HG03378 (cell line): Measurements from ENCODE around the gene LTO1.
A peak's percentile ranks its signal among the peaks of the same experiment; 100 is the strongest.

Experiments used
- ATAC-seq: cut with Tn5 transposase; IDR thresholded peaks from one replicate; pipeline ENCODE4 v1.9.1; 2021; ENCODE audit warnings: mild to moderate bottlenecking, moderate library complexity; ENCODE audit not compliant: unreplicated experiment

LTO1 gene

DNA sequence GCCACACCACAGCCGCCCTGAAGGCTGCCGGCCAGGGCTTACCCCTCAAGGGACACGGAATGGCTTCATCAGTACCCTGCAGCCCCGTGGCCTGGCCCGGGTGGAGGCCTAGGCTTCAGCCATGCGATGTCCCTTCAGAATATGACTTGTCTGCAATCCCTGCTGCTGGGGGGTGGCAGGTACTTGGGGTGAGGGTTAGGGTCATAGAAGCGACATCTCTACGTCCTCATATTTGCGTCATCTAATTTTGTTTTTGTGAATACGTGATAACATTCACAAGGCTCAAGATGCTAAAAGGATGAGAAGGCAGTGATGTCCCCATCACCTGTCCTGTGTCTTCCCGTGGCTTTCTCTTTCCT is 27.8 kb downstream of the LTO1 start:
- no peak for ATAC-seq

DNA sequence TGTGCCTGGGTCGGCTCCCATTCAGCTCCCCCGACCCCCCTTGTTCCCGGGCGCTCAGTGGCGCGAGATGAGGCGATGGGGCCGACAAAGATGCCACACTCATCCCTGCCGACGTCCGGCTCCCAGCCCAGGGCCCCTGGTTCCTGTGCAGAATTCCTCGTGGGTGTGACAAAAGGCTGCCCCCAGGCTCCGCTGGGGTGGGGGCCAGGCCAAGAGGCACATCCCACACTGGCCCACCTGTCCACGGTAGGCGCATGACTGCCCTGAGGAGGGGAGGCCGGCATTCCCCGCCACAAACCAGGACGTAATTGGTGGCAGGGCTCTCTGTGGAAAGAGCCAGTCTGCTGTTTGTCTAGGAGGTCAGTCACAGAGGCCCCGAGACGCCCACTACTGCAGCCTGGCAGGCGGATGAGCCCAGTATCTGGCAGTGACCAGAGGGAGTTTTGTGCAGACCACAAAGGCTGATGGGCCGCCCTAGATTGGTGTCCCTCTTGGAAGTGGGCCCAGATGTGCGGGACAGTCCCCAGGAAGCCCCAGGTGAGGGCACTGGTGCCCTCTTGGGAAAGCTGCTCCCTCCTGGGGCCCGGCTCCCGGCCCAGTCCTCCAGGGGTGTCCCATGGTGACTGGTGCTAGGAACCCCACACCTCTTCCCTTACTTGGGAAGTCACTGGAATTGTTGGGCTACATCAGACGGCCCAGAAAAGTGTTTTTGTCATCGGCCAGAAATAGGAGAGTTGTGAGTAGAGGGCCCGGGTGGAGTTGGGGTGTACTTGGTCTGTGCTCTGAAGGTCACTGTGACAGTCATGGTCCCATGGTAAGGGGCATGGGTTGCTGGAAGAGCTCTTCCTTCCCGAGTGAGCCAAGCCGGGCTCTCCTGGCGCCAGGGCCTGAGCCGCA is 28.4 kb downstream of the LTO1 start:
- no peak for ATAC-seq

DNA sequence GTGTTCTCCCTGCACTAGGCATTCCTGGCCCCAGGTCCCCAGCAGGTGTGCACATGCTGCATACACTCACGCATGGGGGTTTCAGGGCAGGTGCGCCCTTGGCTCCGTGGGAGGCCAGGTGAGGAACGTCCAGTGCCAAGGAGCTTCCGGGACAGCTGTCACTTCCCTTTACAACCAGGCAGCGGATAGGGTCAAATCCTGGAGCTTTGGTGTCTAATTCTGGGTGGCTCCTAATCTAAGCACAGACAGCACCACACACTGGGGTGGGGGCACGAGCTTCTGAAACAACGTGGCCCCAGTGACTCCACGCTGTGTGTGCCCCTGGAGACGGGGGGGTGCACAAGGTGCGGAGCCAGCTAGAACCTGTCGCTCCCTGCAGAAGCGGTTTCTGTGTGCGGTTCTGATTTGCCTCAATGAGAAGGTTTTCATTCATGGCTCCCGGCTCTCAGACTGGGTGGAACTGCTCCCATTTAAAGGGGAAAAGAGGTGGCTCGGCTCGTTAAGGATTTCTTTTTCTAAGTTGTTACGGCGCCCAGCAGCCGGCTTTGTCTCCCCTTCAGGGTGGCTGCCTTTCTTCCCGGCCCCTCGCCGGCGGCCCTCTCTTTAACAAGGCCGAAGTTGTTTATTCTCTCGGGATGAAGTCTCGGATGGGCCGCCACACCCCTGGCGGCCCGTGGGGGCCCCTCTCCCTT is 29.2 kb downstream of the LTO1 start:
- no peak for ATAC-seq

DNA sequence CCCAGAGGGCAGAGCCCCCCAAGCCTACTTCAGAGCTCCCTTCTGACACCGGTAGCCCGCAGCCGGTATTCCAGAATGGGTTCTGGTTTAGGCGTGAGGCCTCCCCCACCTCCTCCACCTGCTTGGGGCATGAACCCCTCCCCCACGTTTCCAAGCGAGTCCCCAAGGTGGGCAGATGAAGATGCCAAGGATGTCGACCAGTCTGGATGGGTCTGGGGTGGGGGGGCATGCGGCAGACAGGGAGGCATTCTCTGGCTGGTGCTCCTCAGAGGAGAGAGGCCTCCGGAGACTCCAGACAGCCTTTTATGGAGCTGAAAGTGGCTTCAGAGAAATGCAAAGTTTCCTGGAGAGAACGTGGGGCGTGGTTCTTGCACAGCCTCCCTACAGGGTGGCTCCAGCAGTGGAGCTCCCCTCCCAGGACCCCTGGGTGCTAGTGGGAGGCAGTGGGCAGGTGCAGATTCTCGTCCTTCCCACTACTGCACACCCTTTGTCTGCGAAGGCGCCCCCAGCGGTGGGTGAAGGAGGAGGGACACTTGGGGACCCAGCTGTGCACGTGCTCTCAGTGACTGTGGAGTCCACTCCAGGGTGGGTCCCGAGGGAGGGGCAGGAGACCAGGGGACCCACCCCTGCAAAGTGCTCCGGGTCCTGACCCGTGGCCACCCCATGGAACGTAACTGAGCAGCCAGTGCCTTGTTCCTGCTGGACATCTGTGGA is 30.0 kb downstream of the LTO1 start:
- no peak for ATAC-seq

DNA sequence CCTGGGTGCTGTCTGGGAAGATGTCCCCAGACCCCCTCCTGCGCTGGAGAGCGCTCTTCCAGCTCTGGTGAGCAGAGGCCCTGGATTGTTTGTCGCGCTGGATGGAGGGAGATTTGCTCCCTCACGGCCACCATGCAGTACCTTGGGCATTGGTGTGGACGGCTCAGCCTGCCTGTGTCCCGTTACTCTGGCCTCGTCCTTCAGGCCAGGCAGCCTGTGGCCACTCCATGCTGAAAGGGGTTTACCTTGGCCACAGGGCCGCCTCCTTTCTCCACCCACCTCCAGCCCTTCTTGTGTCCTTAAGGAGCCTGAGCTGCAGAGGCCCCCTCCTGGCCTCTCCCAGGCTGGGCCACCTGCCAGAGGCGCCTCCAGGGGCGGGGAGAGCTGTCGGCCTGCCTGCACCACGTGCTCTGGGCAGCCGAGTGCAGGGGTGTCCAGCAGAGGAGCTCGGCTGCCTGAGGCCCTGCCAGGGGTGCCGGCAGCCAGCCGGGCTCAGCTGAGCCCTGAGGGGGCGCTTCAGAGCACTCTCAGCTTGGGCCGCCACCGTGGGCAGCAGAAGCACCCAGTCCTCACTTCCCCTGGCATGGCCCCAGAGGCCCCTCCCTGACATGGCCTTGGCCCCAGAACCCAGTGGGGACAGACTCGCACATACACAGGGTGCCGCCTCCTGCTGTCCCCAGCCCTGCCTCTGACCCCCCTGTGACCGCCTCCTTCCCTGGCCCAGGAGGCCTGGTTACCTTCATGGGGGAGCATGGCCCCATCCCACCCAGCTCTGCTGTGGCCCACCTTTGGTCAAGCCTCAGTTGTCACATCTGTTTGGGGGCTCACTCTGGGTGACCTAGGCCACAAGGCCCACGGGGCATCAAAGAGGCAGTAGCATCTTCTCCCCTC is 30.8 kb downstream of the LTO1 start:
- no peak for ATAC-seq

DNA sequence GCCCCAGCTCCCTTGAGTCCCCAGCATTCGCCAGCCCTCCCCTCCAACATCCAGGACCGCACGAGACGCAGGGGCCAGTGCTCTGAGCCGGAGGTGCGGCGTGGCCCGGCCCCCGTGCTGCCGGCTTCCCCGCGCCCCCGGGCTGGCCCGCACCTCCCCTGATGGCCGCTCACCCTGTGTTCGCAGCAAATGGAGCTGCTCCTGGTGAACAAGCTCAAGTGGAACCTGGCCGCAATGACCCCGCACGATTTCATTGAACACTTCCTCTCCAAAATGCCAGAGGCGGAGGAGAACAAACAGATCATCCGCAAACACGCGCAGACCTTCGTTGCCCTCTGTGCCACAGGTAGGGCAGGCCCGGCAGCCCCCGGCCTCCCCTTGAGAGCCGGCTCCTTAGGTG is 31.5 kb downstream of the LTO1 start:
- no peak for ATAC-seq

DNA sequence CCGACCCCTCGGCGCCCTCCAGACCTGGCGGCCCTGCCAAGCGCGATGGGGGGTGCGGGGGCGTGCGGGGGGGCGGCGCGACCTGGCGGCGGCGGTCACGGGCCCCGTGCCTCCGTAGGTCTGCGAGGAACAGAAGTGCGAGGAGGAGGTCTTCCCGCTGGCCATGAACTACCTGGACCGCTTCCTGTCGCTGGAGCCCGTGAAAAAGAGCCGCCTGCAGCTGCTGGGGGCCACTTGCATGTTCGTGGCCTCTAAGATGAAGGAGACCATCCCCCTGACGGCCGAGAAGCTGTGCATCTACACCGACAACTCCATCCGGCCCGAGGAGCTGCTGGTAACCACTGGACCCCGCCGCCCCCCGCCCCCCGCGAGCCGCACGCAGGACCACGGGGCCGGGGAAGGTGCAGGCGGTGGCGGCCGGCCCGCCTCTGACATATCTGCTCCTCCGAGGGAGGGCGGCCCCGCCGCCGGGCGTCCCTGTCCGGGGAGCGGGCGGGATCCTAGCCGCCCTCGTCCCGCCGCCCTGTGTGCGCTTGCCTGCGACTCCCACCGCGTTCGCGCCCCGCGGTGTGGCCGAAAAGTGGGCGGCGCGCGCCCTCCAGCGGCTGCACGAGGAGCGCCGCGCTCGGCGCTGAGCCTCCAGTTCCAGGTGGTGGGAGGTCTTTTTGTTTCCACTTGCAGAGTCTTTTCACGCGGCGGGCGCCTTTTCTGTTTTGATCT is 32.1 kb downstream of the LTO1 start:
- peak; percentile 46 for ATAC-seq

DNA sequence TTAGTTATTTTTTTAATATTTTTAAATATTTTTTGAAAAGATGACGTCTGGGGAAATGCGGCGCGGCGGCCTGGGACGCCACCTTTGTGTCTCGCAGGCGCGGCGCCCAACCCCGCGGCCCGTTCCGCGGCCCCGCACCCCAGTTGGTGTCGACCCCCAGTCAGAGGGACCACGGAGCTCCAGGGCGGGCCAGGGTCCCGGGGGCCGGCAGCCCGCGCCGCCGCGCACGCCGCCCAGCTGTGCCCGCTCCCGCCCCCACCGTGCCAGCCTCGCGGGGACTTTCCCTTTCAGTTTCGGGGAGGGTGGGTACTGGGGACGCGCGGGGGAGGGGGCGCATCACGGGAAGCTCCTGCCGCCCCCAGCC is 32.6 kb downstream of the LTO1 start:
- ATAC-seq, result no peak

DNA sequence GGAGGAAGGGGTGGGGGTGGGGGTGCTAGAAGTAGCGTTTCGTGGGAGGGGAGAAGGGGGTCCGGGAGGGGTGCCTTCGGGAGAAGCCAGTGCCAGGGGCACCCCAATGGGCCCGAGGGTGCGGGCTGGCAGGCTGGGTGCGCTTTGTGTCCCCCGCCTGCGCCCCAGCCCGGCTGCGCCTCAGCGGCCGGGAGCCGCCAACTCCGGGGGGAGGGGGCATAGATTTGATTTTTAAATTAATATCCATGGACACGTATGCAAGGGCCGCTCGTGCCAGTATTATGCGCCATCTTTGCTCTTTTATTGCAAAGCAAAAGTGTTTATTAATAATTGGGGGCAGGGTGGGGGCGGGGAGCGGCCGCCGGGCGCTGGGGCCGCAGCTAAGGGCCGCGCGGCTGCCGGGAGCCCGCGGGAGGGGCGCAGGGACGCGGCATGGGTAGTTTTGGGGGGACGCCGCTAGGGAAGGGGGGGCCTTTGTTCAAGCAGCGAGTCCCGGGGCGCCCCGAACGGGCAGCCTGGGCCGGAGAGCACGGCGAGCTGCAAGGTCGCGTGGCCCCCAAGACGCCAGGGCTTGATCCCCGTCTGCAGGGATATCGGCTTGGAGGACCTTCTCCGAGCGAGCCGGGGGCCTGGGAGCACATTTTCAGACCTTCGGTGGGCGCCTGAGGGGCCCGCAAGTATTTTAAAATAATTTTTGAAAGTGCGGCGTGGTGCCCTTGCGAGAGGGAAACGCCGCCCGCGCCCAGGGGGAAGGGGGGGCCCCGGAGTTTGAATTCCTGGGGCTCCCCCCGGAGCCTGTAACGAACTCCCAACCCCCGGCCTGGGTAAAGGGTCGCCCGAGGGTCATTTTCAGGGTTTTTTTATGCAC is 33.2 kb downstream of the LTO1 start:
- no peak for ATAC-seq

DNA sequence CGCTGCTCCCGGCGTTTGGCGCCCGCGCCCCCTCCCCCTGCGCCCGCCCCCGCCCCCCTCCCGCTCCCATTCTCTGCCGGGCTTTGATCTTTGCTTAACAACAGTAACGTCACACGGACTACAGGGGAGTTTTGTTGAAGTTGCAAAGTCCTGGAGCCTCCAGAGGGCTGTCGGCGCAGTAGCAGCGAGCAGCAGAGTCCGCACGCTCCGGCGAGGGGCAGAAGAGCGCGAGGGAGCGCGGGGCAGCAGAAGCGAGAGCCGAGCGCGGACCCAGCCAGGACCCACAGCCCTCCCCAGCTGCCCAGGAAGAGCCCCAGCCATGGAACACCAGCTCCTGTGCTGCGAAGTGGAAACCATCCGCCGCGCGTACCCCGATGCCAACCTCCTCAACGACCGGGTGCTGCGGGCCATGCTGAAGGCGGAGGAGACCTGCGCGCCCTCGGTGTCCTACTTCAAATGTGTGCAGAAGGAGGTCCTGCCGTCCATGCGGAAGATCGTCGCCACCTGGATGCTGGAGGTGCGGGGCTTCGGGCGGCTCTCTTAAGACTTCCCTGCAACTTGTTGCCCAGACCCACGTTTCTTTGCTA is 34.1 kb downstream of the LTO1 start, which contains the start of gene CCND1:
CCND1 (plus strand) TSS at position 162 of the 587 bp plus-strand sequence; CDS start at position 320, 158 bp downstream.
- no peak for ATAC-seq

DNA sequence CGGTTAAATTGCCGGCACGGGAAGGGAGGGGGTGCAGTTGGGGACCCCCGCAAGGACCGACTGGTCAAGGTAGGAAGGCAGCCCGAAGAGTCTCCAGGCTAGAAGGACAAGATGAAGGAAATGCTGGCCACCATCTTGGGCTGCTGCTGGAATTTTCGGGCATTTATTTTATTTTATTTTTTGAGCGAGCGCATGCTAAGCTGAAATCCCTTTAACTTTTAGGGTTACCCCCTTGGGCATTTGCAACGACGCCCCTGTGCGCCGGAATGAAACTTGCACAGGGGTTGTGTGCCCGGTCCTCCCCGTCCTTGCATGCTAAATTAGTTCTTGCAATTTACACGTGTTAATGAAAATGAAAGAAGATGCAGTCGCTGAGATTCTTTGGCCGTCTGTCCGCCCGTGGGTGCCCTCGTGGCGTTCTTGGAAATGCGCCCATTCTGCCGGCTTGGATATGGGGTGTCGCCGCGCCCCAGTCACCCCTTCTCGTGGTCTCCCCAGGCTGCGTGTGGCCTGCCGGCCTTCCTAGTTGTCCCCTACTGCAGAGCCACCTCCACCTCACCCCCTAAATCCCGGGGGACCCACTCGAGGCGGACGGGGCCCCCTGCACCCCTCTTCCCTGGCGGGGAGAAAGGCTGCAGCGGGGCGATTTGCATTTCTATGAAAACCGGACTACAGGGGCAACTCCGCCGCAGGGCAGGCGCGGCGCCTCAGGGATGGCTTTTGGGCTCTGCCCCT is 34.7 kb downstream of the LTO1 start:
- ATAC-seq, result no peak

DNA sequence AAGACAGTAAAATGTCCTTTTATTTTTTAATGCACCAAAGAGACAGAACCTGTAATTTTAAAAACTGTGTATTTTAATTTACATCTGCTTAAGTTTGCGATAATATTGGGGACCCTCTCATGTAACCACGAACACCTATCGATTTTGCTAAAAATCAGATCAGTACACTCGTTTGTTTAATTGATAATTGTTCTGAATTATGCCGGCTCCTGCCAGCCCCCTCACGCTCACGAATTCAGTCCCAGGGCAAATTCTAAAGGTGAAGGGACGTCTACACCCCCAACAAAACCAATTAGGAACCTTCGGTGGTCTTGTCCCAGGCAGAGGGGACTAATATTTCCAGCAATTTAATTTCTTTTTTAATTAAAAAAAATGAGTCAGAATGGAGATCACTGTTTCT is 35.3 kb downstream of the LTO1 start:
- no peak for ATAC-seq

DNA sequence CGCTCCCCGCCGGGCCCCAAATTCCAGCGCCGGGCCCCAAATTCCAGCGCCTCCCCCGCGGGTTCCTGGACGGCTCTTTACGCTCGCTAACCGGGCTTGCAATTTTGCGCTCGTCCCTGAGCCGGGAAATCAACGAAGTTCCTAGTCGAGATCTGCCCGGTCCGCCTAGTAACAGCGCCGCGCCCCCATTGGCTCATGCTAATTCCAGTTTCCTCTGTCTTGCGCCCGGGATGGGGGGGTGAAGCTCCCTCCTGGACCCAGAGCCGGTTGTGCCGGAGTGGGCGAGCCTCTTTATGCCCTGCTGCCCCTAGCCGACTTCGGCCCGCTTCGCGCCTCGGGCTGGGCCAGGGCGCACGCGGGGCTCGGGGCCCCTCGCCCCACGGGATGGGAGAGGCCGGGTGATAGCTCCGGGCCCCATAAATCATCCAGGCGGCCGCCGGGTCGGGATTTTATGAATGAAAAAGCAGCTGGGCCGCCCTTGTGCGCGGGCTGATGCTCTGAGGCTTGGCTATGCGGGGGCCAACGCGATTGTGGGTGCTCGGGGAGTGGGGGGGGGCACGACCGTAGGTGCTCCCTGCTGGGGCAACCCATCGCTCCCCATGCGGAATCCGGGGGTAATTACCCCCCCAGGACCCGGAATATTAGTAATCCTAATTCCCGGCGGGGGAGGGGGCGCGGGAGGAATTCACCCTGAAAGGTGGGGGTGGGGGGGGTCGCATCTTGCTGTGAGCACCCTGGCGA is 36.0 kb downstream of the LTO1 start:
- no peak for ATAC-seq

DNA sequence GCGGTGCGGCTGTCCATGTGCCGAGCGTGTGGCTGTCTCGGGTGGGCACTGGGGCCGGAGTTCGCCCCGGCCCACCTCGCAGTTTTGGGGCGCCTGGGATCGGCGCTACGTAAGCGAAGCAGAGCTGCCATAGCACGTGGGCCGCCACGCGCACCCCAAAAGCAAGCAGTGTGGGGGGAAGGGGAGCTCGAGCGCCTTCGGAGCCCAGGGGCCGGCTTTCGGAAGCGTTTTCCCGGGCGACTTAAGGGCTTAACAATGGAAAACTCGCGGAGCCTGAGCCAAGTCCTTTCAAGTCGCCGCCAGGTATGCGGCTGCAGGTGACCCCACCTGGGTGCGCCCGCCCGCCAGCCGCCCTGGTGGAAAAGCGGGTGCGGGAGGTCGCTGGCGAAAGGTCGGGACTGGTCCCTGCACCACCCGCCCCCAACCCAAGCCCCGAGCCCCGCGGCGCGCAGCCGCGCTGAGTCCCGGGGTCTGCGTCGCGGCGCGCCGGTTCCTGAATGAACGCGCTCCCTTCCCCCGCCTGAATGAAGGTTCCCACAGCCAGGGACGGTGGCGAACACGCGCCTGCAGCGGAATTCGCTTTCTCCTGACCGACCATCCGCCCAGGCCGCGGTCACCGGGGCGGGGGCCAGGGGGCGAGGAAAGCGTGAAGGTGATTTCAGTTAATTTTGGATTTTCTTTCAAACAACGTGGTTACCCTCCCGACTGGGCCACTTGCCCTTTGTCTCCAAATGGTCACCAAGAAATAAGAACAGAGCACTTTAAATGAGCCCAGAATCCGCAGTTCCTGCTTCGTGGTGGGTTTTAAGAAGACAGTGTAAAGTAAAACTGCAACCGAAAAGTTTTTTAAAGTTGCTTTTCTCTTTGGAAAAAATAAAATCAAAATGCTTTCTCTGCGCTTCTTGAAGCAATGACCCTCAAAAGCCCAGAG is 36.9 kb downstream of the LTO1 start:
- no peak for ATAC-seq

DNA sequence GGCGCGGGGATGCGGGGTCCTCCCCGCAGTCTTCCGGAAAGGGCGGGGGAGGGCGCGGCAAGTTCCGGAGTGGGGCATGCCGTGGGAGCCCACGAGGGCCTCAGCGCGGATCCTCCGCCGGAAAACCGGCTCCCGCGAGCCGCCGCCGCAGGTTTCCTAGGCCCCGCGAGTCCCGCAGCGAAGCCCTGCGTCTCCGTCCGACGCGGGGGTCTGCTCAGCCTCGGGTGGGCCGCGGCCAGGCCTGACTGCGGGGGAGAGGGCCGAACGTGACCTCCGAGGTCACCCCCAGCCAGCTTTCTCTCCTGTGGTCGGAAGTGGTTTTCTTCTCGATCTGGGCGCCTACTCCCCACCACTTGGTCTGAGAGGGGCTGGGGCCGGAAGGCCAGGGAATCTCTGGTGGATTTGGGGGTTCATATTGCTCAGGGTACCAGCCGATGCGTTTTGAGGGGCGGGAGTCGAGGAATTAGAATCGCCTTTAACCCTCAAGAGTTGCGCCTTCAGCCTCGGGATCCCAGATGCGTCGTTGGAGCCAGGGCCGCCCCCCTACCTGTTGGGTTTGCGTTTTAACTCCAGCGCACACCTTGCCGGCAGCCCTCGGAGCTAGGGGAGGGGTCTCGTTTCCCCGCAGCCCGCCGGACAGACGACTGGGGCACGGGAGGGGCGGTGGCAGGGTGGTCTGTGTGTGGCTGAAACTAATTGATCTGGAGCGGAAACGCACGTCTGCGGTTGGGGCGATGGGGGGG is 37.8 kb downstream of the LTO1 start:
- no peak for ATAC-seq
